Hepatocyte (in vitro differentiated cells): Measurements from ENCODE around the gene FNDC3B.

Experiments
- CTCF ChIP-seq: fragments of 200-600 bp; sonication (generic); IDR thresholded peaks from 2 replicates; pipeline ENCODE4 v1.5.1; 2016; ENCODE audit warnings: antibody characterized with exemption, mild to moderate bottlenecking; ENCODE audit not compliant: poor library complexity
- EZH2 ChIP-seq: fragments of 200-600 bp; sonication (generic); IDR thresholded peaks from 2 replicates; pipeline ENCODE4 v1.6.1; 2016; ENCODE audit warnings: antibody characterized with exemption, mild to moderate bottlenecking, borderline replicate concordance

GRCh38 chr3:172198428-172198827, 159.1 kb downstream of the FNDC3B start:
- no peak for TF ChIP-seq CTCF
- TF ChIP-seq EZH2, result no peak
